ENCODE results near the gene CTSK. TPM values are rescaled to one million over a fixed set of nuclear protein-coding genes. Genes with fewer than 3 reads are reported as not detected.
"Not testable (repeated sequence)": the region's sequence is repeated elsewhere in the genome, so short reads cannot be mapped to it uniquely, and the experiment has no call there.

The CTSK gene
- total RNA-seq, 2 donors from 2014 or later = 7.5 to 9.4 TPM

GRCh38 chr1:150841626-150842025, 33.6 kb upstream of the CTSK start:
- peaks cover 31% of the 10 kb centered on the region for H3K36me3 ChIP-seq
- H3K4me3 ChIP-seq = no peak overlapping the region
- H3K9me3 ChIP-seq = no peaks in the 10 kb centered on the region
- TF ChIP-seq CTCF (IDR thresholded peaks at IDR 0.05) = no peak
- no peak overlapping the region for H3K27ac ChIP-seq
- DNase-seq (ENCODE audit: low spot score) = no peak
- no peaks in the 10 kb centered on the region for H3K27me3 ChIP-seq
- no peaks in the 10 kb centered on the region for H3K4me1 ChIP-seq

- DNase-seq (ENCODE audit: low spot score); H3K27me3 ChIP-seq; H3K27ac ChIP-seq; H3K4me1 ChIP-seq; H3K4me3 ChIP-seq; H3K9me3 ChIP-seq: not testable (repeated sequence)
- peaks cover 38% of the 10 kb centered on the region for H3K36me3 ChIP-seq
These were observed 32.8 kb upstream of the CTSK start for GRCh38 chr1:150840850-150841249.

GRCh38 chr1:150836129-150836773, 28.2 kb upstream of the CTSK start:
- no peak overlapping the region for H3K27ac ChIP-seq
- H3K27me3 ChIP-seq = no peaks in the 10 kb centered on the region

GRCh38 chr1:150833961-150834360, 25.9 kb upstream of the CTSK start:
- not testable (repeated sequence) for H3K27ac ChIP-seq; H3K27me3 ChIP-seq; H3K4me3 ChIP-seq; H3K9me3 ChIP-seq; DNase-seq (ENCODE audit: low spot score); H3K4me1 ChIP-seq
- peaks cover 95% of the 10 kb centered on the region for H3K36me3 ChIP-seq

More at GRCh38 chr1:150836129-150836773, 28.2 kb upstream of the CTSK start:
- Histone ChIP-seq H3K9me3 (no peaks in the 10 kb centered on the region), H3K36me3 (peaks cover 83% of the 10 kb centered on the region), H3K4me1 (no peaks in the 10 kb centered on the region), H3K4me3 (no peak overlapping the region)
- TF ChIP-seq CTCF (IDR thresholded peaks at IDR 0.05) = no peak
- DNase-seq (ENCODE audit: low spot score) = no peak

- no peaks in the 10 kb centered on the region for H3K9me3 ChIP-seq
- H3K4me1 ChIP-seq = no peaks in the 10 kb centered on the region
- no peak for TF ChIP-seq CTCF (IDR thresholded peaks at IDR 0.05)
- no peak overlapping the region for H3K27ac ChIP-seq
- DNase-seq (ENCODE audit: low spot score) = no peak
- H3K36me3 ChIP-seq = peaks cover 98% of the 10 kb centered on the region
- no peak overlapping the region for H3K4me3 ChIP-seq
- no peaks in the 10 kb centered on the region for H3K27me3 ChIP-seq
These were observed 24.5 kb upstream of the CTSK start for GRCh38 chr1:150832597-150832996.

GRCh38 chr1:150829751-150830150, 21.7 kb upstream of the CTSK start:
- no peaks in the 10 kb centered on the region for H3K4me1 ChIP-seq
- H3K27ac ChIP-seq = no peak overlapping the region
- TF ChIP-seq CTCF (IDR thresholded peaks at IDR 0.05) = no peak
- DNase-seq (ENCODE audit: low spot score) = no peak
- H3K9me3 ChIP-seq = no peaks in the 10 kb centered on the region
- H3K36me3 ChIP-seq = peaks cover 96% of the 10 kb centered on the region
- no peaks in the 10 kb centered on the region for H3K27me3 ChIP-seq
- no peak overlapping the region for H3K4me3 ChIP-seq

GRCh38 chr1:150826299-150826698, 18.2 kb upstream of the CTSK start:
- Histone ChIP-seq H3K4me3 (no peak overlapping the region), H3K9me3 (no peaks in the 10 kb centered on the region), H3K27ac (no peak overlapping the region), H3K36me3 (peaks cover 87% of the 10 kb centered on the region), H3K4me1 (no peaks in the 10 kb centered on the region), H3K27me3 (no peaks in the 10 kb centered on the region)
- no peak for TF ChIP-seq CTCF (IDR thresholded peaks at IDR 0.05)
- no peak for DNase-seq (ENCODE audit: low spot score)

Data from right atrium auricular region (tissue), 2 donors.